Measurements from ENCODE around the gene TEX2. TPM values are rescaled to one million over a fixed set of nuclear protein-coding genes. Genes with fewer than 3 reads are reported as not detected.
A peak's percentile ranks its signal among the peaks of the same experiment; 100 is the strongest.

TEX2 gene
- total and polyA plus RNA-seq, 2 experiments from 2014 or later = 18.7 to 23.5 TPM

GRCh38 chr17:64178011-64178825, 84.8 kb downstream of the TEX2 start:
- Histone ChIP-seq H3K9me3 (ENCODE audit: low read depth) (no peaks in the 10 kb centered on the region), H3K4me3 (no peak overlapping the region), H3K36me3 (no peaks in the 10 kb centered on the region), H3K27ac (no peak overlapping the region), H3K27me3 (no peaks in the 10 kb centered on the region), H3K4me1 (ENCODE audit: low read depth) (peaks cover 6% of the 10 kb centered on the region)
- no peak for DNase-seq (ENCODE audit: low read depth in 1 of 2, low spot score in 1 of 2)
- TF ChIP-seq CTCF (IDR thresholded peaks at IDR 0.05; ENCODE audit: low read depth, low read length) = no peak

- no peak for DNase-seq (ENCODE audit: low read depth in 1 of 2, low spot score in 1 of 2)
- no peak for TF ChIP-seq CTCF (IDR thresholded peaks at IDR 0.05; ENCODE audit: low read depth, low read length)
- peaks cover 6% of the 10 kb centered on the region for H3K4me1 ChIP-seq (ENCODE audit: low read depth)
- H3K4me3 ChIP-seq = no peak overlapping the region
- H3K9me3 ChIP-seq (ENCODE audit: low read depth) = no peaks in the 10 kb centered on the region
- H3K27ac ChIP-seq = no peak overlapping the region
- H3K36me3 ChIP-seq = no peaks in the 10 kb centered on the region
- no peaks in the 10 kb centered on the region for H3K27me3 ChIP-seq
These were observed 85.6 kb downstream of the TEX2 start for GRCh38 chr17:64177311-64178010.

- H3K27ac ChIP-seq = peak overlapping the region; percentile 65
- DNase-seq (ENCODE audit: low read depth in 1 of 2, low spot score in 1 of 2) = peak in 1 of 2 donors; percentile 15
- H3K4me3 ChIP-seq = no peak overlapping the region
- no peaks in the 10 kb centered on the region for H3K27me3 ChIP-seq
- H3K9me3 ChIP-seq (ENCODE audit: low read depth) = no peaks in the 10 kb centered on the region
- TF ChIP-seq CTCF (IDR thresholded peaks at IDR 0.05; ENCODE audit: low read depth, low read length) = no peak
- no peaks in the 10 kb centered on the region for H3K36me3 ChIP-seq
- peaks cover 6% of the 10 kb centered on the region for H3K4me1 ChIP-seq (ENCODE audit: low read depth)
These were observed 86.5 kb downstream of the TEX2 start for GRCh38 chr17:64176556-64176955.

GRCh38 chr17:64174686-64175456, 88.2 kb downstream of the TEX2 start:
- DNase-seq (ENCODE audit: low read depth in 1 of 2, low spot score in 1 of 2) = peak in 1 of 2 donors; percentile 42
- H3K27ac ChIP-seq = no peak overlapping the region

More at GRCh38 chr17:64174686-64175456, 88.2 kb downstream of the TEX2 start:
- Histone ChIP-seq H3K4me1 (ENCODE audit: low read depth) (peaks cover 6% of the 10 kb centered on the region), H3K9me3 (ENCODE audit: low read depth) (no peaks in the 10 kb centered on the region), H3K36me3 (peaks cover 6% of the 10 kb centered on the region), H3K4me3 (no peak overlapping the region), H3K27me3 (no peaks in the 10 kb centered on the region)
- no peak for TF ChIP-seq CTCF (IDR thresholded peaks at IDR 0.05; ENCODE audit: low read depth, low read length)

All from cardiac muscle cell (in vitro differentiated cells and primary cell).